GM18519 (cell line): Measurements from ENCODE around the gene UBXN11.
"Not testable (repeated sequence)": the region's sequence is repeated elsewhere in the genome, so short reads cannot be mapped to it uniquely, and the experiment has no call there.

Experiments
- ATAC-seq: cut with Tn5 transposase; IDR thresholded peaks from one replicate; pipeline ENCODE4 v1.9.1; 2021; ENCODE audit warnings: mild to moderate bottlenecking, moderate library complexity; ENCODE audit not compliant: unreplicated experiment, low FRiP score

UBXN11 gene

GRCh38 chr1:26337206-26337535, 30.7 kb upstream of the UBXN11 start:
- ATAC-seq, result no peak

GRCh38 chr1:26336477-26337205, 30.2 kb upstream of the UBXN11 start:
- no peak for ATAC-seq

- ATAC-seq, result no peak
These were observed 29.5 kb upstream of the UBXN11 start for GRCh38 chr1:26335774-26336476.

- not testable (repeated sequence) for ATAC-seq
These were observed 26.9 kb upstream of the UBXN11 start for GRCh38 chr1:26333312-26333711.

GRCh38 chr1:26330276-26330675, 23.8 kb upstream of the UBXN11 start:
- no peak for ATAC-seq

- ATAC-seq, result not testable (repeated sequence)
These were observed 22.9 kb upstream of the UBXN11 start for GRCh38 chr1:26329380-26329779.

- ATAC-seq, result no peak
These were observed 22.2 kb upstream of the UBXN11 start for GRCh38 chr1:26328597-26328996.

GRCh38 chr1:26327956-26328362, 21.5 kb upstream of the UBXN11 start:
- ATAC-seq, result no peak

GRCh38 chr1:26324550-26324949, 18.1 kb upstream of the UBXN11 start:
- no peak for ATAC-seq

GRCh38 chr1:26323382-26323781, 16.9 kb upstream of the UBXN11 start:
- no peak for ATAC-seq

- no peak for ATAC-seq
These were observed 15.6 kb upstream of the UBXN11 start for GRCh38 chr1:26322042-26322331.

- ATAC-seq, result no peak
These were observed 15.0 kb upstream of the UBXN11 start for GRCh38 chr1:26321315-26322041.

GRCh38 chr1:26320896-26321295, 14.5 kb upstream of the UBXN11 start:
- ATAC-seq, result no peak

- no peak for ATAC-seq
These were observed 12.1 kb upstream of the UBXN11 start for GRCh38 chr1:26318338-26319064.

GRCh38 chr1:26317612-26318337, 11.3 kb upstream of the UBXN11 start, which contains the start of gene CD52:
CD52 (plus strand) TSS chr1:26317958; CDS start chr1:26318018, 60 bp downstream.
- no peak for ATAC-seq

GRCh38 chr1:26317146-26317545, 10.7 kb upstream of the UBXN11 start:
- no peak for ATAC-seq

GRCh38 chr1:26315874-26316850, 9.7 kb upstream of the UBXN11 start:
- ATAC-seq, result no peak

- no peak for ATAC-seq
These were observed 8.1 kb upstream of the UBXN11 start for GRCh38 chr1:26314501-26314900.
